DMS153 (cell line): Measurements from ENCODE around the gene DVL3.

Experiments used
- DNase-seq: peaks from one replicate; lab custom pipeline; 2025; lab: John Stamatoyannopoulos, UW

The DVL3 gene

DNA sequence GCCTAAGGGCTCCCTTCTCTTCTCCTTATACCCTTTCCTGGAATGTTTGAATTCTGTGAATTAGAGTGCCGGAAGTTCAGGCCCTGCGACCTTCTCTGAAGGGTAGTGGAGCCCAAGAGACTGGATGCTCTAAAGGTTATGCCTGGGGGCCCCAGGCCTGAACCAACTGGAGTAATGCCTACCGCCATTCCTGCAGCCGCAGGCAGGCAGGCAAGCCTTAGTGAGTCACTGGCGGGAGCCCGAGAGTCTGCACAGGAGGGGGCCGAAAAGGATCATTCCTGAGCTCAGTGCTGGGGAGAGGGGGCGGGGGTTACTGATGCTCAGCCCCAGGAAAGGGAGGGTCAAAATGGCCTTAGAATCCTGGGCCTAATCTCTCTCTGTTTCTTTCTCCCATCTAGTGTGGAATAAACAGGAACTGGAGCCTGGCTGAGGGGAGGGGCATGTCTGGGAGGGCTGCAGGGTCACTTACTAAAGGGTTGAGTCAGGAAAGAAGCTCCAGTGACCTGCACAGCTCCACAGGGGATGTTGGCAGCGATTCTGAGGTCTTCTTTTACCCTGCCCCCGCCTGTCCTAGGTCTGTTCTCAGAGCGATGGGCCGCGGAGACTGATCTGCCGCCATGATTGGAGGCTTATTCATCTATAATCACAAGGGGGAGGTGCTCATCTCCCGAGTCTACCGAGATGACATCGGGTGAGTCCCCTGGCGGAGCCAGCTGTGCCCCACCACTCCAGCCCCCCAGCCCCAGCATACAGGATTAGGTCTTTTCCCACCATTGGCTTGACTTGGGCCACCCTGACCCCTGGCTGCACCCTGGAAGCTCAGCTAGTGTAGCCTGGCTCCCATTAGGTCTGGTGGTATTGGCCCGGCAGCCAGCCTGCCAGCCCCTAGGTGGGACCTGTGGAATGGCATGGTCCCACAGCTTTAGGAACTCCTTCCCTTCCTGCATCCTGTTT, 21.5 kb downstream of the DVL3 start:
- DNase-seq: no peak

- no peak for DNase-seq
Measured at GRCh38 chr3:184177331-184177731, 22.2 kb downstream of the DVL3 start.

- DNase-seq: no peak
Measured at GRCh38 chr3:184177767-184178306, 22.7 kb downstream of the DVL3 start.

DNA sequence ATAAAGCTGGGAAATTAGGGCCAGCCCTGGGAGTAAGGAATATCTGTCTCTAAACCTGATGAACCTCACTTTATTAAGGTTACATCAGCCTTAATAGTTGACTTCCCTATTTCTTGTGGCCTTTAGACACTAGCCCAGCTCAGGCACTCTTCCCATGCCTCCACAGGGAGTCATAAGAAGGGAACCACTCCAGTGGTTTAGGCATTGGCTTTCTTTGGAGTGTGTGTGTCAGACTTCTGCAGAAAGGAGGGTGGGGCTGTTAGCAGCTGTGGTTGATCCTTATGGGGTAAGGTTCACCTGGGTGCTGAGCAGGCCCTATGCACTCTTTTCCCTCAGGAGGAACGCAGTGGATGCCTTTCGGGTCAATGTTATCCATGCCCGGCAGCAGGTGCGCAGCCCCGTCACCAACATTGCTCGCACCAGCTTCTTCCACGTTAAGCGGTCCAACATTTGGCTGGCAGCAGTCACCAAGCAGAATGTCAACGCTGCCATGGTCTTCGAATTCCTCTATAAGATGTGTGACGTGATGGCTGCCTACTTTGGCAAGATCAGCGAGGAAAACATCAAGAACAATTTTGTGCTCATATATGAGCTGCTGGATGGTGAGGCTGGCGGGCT, 23.5 kb downstream of the DVL3 start:
- no peak for DNase-seq

GRCh38 chr3:184180165-184180564, 25.0 kb downstream of the DVL3 start:
- DNase-seq: no peak

GRCh38 chr3:184181596-184181995, 26.4 kb downstream of the DVL3 start:
- DNase-seq: no peak

- no peak for DNase-seq
Measured at GRCh38 chr3:184183679-184184078, 28.5 kb downstream of the DVL3 start.

GRCh38 chr3:184184546-184185230, 29.5 kb downstream of the DVL3 start:
- DNase-seq: no peak

DNA sequence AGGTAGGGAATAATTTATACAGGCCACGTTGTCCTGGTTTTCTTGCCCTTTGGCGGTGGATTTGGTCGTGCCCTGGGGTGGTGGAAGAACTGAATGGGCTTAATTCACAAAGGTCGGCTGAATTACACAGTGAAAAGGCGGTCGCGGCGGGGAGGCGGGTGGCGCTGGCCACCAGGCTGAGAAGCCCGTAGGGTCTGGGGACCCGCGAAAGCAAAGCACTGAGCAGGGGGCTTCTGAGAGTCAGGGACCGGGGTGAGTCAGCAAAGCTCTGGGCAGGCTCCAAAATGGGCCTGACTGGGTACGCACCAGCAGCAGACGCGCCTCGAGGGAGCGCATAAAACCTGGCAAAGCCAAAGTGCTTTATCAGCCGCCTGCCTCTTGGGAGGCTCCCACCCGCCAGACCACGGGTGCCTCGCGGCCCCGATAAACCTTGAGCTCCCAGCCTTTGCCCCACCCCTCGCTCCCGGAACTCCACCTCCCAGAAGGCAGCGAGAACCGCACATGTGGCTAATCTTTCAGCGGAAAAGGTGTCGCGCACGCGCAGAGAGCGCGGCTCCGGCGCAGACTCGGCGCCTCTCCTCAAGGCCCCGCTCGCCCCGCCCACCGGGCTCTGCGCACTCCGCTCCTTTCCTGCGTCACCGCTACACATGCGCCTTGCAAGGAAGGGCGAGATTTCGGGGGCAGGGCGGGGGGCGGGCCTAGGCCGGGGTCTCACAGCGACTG, 30.4 kb downstream of the DVL3 start:
- peak; percentile 98 for DNase-seq

GRCh38 chr3:184186184-184186901, 31.2 kb downstream of the DVL3 start, which contains the start of gene ABCF3:
Gene ABCF3 (plus strand): TSS chr3:184186199. CDS start chr3:184186208, 9 bp downstream.
- DNase-seq: no peak

DNA sequence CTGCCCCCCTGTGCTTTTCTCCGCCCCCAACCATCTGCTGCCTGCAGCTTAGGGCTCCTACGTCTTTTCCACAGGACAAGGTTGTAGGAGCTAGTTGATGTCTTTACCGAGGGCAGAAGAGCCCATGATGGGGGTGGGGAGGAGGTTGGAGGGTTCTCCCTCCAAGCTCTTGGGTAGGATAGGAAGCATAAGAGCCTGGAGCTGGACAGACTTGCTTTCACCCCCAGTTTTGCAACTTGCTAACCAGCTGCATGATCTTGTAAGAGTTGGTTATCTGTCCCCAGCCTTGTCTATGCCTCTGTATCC, 31.7 kb downstream of the DVL3 start:
- DNase-seq: no peak

- DNase-seq: no peak
Measured at GRCh38 chr3:184188080-184188479, 32.9 kb downstream of the DVL3 start.

GRCh38 chr3:184189421-184189820, 34.2 kb downstream of the DVL3 start:
- DNase-seq: no peak

DNA sequence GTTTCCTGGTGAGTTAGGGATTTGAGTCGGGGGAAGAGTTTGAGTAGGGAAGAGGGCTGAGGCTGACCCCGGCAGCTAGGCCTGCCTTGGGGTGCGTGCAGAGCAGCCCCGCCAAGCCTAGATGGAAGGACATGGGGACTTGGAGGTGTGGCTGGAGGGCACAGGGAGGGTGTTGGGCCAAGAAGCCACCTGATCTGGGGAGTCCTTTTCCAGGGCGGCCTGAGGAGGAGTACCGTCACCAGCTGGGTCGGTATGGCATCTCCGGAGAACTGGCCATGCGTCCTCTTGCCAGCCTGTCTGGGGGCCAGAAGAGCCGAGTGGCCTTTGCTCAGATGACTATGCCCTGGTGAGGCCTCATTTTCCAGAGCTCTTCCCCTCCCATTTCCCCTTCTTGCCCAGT, 37.7 kb downstream of the DVL3 start:
- DNase-seq: no peak

GRCh38 chr3:184193991-184194539, 38.9 kb downstream of the DVL3 start:
- DNase-seq: no peak

DNA sequence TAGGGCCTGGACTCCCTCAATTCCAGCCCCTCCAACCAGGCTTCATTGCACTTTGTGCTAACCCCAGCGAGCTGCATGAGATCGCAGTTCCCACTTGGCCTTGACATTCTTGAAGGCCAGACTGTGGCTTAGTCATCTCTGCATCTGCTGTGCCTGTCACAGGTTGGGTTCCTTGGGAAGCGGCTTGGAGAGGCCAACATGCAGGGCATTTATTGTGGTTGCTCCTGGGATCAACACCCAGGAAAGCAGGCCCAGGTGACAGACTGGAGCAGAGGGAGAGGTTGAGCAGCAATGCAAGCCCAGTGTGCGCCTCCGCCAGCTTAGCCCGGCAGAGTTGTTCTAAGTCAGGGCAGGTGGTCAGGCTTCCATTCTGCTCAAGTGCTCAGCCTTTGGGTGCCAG, 41.4 kb downstream of the DVL3 start:
- DNase-seq: no peak

DNA sequence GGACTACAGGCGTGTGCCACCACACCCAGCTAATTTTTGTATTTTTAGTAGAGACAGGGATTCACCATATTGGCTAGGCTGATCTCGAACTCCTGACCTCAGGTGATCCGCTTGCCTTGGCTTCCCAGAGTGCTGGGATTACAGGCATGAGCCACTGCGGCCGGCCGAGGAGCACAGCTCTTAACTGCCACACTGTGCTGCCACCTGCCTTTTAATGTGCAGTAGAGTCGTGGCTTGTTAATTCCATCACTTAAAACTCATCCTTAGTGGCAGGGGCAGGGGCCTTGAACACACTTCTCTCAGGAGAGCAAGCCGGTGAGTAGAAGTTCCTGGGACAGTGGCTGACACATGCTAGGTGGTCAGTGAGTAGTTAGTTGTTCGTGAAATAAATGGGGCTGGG, 43.3 kb downstream of the DVL3 start:
- no peak for DNase-seq

GRCh38 chr3:184200825-184201224, 45.6 kb downstream of the DVL3 start:
- no peak for DNase-seq

- DNase-seq: no peak
Measured at GRCh38 chr3:184203526-184203925, 48.3 kb downstream of the DVL3 start.

DNA sequence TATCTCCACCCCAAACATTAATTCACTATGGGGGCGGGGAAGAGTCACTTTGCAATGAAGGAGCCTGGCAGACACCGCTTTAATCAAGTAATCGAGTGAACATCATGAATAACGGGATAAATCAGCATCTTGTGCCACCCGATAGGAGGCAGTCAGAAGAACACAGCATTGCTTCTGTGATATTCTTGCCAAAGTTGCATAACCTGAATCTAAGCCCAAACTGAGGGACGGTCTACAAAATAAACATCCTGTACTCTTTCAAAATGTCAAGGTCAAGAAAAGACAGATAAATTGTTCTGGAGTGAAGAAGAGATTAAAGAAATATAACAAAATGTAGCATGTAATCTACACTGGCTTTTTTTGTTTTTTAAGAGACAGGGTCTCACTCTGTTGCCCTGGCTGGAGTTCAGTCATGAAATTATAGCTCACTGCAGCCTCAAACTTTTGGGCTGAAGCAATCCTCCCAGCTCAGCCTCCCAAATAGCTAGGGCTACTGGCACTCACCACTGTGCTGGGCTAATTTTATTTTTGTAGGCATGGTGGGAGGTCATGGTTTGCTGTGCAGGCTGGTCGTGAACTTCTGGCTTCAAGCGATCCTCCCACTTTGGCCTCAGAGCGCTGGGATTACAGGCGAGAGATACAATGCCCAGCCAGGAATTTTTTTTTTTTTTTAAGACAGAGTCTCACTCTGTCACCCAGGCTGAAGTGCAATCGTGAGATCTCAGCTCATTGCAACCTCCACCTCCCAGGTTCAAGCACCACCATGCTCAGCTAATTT, 54.2 kb downstream of the DVL3 start:
- DNase-seq: no peak
